HG02759 (cell line): ENCODE data around the gene SETDB2.

ENCODE experiments used
- ATAC-seq: cut with Tn5 transposase; IDR thresholded peaks from one replicate; pipeline ENCODE4 v1.9.1; 2021; ENCODE audit warnings: mild to moderate bottlenecking, moderate library complexity; ENCODE audit not compliant: unreplicated experiment

Gene SETDB2

DNA sequence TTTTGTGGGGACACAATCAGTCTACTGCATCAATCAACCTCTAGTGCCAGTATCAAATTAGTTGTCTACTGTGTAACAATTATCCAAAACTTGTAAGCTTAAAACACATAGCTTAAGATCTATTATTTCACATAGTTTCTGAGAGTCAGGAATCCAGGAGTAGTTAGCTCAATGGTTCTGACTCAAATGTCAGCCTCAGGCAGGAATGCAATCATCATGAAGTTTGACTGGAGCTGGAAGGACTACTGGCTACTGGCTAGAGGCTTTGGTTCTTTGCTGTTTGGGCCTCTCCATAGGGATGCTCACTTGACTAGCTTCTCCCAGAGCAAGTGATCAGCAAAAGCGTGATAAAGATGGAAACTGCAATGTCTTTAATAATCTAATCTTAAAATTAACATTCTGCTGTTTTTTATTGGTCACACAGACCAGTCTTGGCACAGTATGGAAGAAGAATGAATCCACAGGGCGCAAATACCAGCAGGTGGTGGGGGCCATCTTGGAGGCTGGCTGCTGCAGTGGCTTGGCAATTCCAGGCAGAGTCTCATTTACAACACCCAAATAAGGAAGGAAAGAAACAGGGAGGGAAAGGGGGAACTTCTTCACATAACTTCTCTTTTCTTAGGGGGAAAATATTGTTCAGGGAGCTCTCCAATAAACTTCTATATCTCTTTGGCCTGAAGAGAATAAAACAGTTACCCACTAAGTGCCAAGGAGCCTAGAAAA lies 15.9 kb upstream of the SETDB2 start:
- ATAC-seq, result no peak

DNA sequence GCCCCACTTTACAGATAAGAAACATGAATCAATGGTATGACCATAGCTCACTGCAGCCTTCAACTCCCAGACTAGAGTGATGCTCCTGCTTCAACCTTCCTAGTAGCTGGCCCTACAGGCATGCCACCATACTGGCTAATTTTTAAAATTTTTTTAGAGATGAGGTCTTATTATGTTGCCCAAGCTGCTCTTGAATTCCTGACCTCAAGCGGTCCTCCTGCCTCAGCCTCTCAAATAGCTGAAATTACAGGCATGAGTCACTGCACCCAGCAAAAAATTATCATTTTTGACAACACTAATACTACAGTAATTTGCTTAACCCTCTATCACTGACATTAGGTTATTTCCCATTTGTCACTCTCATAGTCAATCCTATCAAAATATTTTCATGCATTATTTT lies 15.0 kb upstream of the SETDB2 start:
- ATAC-seq, result no peak

DNA sequence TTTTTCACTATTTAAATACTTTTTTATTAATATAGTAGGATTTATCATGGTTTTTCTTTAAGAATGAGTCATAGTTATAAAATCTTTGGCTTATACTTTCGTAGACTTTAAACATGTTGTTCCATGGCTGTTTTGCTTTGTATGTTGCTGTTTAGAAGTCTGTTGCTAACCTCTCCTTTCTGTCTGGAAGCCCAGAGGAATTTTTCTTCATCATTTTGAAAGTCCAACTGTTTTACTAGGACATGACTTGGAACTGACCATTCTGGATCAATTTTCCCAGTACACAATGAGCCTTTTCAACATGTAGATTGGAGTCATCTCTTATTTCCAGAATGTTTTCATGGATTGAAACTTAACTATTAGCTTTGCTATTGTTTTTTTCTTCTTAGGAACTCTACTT lies 8.1 kb upstream of the SETDB2 start:
- no peak for ATAC-seq

DNA sequence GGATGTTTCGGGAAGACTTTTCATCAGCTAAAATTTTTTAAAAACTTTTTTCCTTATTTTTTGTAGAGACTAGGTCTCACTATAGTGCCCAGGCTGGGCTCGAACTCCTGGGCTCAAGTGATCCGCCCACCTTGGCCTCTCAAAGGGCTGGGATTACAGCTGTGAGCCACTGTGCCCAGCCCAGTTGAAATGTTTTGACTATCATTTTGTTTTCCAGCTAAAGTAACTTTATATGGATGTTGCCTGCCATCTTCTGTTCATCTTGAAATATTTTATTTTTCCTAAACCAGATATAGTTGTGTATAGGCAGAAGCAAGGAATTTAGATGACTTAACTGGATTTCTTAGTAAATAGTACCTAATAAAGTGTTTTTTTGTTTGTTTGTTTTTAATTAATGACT lies 7.2 kb upstream of the SETDB2 start:
- ATAC-seq, result no peak

DNA sequence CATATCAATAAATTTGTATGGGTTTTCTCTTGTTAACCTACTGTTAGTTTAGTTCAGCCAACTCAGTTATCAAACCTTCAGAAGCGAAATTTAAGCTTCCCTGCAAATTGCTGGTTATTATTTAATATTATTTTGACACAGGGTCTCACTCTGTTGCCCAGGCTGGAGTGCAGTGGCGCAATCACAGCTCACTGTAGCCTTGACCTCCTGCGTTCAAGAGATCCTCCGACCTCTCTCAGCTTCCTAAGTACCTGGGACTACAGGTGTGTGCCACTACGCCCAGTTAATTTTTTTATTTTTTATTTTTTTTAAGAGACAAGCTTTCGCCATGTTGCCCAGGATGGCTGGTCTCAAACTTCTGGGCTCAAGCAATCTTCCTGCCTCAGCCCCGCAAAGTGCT lies 6.4 kb upstream of the SETDB2 start:
- no peak for ATAC-seq

DNA sequence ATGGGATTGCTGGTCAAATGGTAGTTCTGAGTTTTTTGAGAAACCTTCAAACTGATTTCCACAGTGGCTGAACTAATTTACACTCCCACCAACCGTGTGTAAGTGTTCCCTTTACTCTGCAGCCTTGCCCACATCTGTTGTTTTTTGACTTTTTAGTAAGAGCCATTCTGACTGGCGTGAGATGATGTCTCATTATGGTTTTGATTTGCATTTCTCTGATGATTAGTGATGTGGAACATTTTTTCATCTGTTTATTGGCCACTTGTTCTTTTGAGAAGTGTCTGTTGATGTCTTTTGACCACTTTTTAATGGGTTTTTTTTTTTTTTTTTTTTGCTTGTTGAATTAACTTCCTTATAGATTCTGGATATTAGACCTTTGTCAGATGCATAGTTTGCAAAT lies 4.5 kb upstream of the SETDB2 start:
- no peak for ATAC-seq

DNA sequence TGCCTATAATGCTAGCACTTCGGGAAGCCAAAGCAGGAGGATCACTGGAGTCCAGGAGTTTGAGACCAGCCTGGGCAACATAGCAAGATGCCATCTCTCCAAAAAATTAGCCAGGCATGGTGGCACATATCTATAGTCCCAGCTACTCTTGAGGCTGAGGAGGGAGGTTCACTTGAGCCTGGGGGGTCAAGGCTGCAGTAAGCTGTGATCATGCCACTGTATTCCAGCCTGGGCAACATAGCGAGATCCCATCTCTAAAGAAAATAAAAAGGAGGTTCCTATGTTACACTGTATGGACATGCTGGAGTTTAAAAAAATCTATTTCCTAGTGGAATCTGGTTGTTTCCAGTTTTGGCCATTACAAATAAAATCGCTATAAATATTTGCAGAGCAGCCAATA lies 2.8 kb upstream of the SETDB2 start:
- ATAC-seq, result no peak

DNA sequence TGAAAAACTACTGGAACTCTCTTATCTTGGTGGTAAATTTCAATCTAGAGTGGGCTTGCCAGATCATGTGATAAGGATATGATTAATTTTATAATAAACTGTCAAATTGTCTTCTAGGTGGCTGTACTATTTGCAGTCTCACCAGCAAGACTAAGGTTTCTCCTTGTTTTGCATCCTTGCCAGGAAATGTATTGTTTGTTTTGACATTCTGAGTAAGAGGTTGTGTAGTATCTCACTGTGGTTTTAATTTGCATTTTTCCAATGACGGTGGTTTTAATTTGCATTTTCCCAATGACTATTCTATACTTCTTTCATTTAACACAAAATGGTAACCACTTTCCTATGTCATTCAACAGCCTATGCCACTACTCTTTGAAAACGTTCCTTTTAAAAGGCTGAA lies 2.2 kb upstream of the SETDB2 start:
- ATAC-seq, result no peak

DNA sequence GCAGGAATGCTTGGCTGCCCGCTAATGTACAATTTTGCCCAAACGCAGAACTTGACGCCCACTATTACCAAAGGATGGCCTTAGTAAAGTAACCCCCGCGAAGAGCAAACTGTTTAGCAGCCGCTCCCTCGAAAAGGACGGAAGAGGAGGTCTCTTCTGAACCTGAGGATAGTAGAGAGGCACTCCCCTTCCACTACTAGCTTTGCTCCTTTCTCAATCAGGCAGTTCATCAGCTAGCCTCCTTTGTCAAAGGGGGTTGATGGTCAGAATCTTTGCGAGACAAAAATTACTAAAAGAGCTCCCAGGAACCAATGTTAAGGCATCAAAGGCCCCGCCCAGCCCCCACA lies 744 bp upstream of the SETDB2 start:
- no peak for ATAC-seq

DNA sequence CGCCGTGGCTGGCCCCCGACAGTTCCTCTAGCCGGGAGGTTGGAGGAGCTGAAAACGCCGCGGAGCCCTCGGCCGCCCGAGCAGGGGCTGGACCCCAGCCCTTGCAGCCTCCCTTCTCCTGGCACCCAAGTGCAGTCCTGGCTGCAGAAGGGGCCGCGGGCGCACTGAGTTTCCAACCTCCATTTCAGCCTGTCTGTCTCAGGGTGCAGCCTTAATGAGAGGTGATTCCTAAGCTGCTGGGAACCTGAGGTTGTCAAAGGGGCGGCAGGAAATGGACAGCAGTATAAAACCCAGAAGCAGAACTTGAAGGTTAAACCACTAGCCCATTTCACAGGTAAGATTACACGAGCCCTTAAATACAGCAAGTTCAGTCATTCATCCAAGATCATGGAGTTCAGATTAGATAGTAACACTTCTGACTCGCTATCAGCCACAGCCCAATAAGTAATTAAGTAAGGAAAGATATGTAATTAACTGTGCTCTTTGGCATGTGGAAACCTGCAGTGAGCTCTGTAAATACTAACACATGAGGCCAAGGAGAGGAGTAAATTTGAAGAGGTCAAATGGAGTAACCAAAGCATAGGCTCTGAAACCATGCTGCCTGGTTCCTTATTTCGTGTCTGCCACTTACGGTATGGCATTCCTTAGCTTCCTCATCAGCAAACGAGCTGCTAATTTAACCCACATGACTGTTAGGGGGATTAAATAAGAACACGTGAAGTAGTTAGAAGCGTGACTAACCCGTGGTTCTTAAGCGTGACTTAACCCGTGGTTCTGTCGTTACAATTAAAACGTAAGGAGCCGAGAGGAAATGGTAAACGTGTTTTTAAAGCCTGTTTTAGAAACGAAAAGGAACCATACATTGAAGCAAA lies 686 bp downstream of the SETDB2 start:
- no peak for ATAC-seq

DNA sequence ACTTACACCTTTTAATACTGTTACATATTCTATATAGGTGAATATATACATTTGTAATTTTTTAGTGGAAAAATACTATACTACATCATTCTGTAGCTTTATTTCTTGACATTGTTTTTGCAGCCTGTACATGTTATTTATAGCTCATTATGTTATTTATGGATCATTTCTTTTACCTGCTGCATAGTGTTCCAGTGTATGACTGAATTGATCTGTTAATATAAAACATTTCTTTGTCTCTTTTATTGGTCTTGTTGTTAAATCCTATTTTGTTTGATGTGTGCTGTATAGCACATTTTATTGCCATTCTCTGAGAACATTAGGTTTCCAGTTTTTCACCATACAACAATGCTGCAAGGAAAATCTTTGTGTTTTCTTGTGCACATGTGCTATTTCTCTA lies 2.4 kb downstream of the SETDB2 start:
- no peak for ATAC-seq

DNA sequence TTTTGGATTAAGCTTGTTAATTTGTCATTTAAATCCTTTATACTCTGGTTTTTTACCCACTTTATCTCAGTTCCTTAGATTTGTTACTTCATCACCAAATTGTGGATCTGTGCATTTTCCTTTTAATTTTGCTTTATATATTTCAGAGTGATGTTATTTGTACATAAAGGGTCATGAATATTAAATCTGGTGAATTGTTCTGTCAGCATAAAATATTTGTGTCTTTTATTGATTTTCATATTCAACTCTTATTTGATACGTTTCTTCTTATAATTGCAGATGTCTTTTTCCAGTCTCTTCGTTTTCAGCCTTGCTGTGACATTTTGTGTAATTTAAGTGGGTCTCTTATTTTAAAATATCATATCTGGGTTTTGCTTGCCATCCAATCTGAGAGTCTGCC lies 4.7 kb downstream of the SETDB2 start:
- ATAC-seq, result no peak

DNA sequence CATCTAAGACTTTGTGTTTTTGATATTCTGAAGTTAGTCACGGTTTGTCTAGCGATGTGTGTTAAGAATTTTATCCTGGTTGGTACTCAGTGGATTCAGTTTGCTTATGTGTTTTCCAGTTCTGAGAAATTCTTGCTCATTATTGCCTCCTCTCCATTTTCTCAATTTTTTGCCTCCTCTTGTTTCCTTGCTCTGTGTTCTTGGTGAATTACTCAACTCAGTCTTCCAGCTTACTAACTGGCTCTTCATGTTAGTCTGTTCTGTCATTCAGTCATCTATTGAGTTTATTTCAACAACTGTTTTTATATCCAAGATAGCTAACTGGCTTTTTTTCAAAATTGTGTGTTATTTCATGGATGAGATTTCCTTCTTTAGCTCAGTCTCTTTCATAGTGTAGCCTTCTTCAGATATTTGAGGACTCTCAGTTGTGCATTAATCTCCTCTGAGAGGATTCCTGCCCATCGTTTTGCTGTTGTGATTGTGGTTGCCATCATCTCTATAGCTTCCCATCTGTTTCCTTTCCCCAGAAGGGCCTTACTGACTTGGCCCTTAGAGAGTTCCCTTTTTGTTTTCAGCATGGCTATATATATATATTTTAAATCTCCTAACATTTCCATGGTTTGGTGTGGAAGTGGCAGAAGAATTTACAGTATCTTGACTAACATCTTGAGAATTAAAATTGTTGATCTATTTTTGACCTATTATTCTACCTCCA lies 6.2 kb downstream of the SETDB2 start:
- no peak for ATAC-seq

DNA sequence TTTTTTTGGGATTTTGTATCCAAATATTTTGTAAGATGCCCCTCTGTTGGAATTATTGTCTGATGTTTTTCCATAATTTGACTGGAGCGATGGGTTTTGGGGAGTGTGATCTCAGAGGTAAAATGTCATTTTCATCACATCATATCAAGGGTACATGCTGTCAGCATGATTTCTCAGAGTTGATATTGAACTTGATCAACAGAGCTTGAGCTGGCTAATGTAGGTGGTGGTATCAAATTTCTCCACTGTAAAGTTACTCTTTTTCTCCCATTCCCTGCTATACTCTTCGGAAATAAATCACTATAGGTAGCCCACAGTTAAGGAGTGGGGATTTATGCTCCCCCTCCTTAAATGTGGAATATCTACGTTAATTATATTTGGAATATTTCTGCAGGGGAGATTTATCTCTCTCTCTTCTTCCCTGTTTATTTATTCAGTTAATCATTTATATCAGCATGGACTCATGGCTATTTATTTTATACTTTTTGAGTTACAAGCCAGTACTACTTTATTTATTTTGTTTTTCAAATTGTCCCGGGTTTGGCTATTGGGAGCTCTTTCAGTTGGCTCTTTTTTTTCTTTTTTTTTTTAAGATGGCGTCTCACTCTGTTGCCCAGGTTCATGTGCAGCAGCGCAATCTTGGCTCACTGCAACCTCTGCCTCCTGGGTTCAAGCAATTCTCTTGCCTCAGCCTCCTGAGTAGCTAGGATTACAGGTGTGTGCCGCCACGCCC lies 8.8 kb downstream of the SETDB2 start:
- ATAC-seq, result no peak

DNA sequence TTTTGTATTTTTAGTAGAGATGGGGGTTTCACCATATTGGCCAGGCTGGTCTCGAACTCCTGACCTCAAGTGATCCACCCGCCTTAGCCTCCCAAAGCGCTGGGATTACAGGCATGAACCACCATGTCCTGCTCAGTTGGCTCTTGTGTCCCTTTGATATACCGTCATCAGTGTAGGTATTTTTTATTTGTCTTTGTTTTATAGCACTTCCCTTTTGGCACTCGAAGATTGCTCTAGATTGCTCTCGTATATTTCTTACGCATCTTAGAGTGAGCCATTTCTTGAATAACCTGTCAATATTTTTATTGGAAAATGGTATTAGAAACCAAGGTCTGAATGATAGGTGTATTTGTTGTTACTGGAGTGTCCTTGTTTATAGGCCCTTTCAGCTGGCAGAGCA lies 9.4 kb downstream of the SETDB2 start:
- ATAC-seq, result no peak

DNA sequence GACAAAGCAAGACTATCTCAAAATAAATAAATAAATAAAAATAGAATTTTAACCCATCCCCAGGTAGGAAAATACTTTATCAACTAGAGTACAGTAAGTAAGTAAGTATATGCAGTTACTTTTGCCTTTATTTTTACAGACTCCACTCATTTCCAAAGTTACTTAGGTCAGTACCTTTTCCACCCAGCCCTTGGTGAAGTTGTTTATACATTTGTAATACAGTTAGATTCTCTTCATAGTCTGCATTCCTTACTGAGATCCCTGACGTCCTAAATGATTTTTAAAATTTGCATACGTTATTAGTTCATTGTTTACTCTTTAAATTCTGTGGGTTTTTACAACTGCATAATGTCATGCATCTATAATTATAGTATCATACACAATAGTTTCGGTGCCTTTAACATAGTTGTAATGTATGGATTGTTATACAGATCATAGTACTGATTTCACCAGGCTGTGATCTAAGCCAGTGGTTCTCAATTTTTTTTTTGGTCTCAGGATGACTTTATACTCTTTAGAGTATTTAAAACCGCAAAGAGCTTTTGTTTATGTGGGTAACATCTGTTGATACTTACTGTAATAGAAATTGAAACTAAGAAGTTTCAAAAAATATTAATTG lies 10.4 kb downstream of the SETDB2 start:
- peak; percentile 95 for ATAC-seq

DNA sequence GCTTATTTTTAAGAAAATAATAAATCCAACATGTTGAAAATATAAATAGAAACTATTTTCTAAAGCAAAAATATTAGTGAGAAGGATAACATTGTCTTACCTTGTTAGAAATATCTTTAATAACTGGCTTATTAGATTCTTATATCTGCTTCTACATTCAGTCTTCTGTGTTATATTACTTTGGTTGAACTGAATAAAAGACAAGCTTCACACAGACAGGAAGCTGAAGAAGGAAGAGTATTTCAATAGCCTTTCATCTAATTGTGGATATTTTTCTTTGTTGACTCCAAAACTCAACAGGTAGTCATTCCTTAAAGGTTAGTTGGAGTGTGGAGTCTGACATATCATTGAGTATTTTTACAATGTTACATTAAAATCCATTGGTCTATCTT lies 10.9 kb downstream of the SETDB2 start:
- no peak for ATAC-seq

DNA sequence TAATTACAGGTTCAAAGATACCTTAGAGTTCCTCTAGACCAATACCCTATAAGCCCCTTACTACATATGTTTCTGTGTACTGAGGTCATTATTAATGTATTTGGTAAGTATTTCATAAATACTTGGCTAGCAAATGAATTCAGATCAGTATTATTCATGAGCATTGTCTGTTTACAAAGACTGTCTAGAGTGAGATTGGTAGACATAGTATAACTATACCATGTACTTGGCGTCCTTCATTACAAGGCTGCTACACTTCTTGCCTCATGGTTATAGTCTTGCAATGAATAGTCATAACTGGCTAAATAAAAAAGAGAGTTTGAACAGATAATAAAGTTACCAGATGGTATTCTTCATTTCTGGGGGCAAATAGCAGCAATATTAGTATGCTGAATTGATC lies 12.1 kb downstream of the SETDB2 start:
- no peak for ATAC-seq

DNA sequence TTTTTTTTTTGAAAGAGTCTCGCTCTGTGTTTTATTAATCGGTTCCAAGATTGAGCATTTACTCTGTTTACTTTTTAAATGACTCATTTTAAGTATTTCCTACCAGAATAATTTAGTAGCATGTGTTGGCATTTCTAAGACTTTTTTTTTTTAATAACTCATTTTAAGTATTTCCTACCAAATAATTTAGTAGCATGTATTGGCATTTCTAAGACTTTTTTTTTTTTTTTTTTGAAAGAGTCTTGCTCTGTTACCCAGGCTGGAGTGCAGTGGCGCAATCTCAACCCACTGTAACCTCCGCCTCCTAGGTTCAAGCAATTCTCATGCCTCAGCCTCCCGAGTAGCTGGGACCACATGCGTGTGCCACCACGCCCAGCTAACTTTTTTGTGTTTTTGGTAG lies 13.1 kb downstream of the SETDB2 start:
- no peak for ATAC-seq

DNA sequence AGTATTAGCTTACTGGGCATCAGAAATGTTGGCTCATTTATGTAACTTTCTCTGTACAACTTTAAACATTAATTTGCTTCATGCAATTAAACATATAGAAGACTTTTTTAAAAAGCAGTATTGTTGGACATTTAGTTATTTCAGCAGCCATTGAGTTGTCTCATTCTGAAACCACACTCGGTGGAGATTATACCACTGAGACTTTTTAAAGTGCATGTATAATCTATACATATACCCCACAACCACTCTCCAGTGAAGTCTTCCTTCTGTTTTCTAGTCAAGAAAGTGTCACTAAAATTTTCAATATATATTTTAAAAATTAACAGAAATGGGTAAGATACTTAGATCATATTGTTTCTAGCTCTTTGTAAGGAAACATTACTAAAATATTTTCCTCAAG lies 15.5 kb downstream of the SETDB2 start:
- ATAC-seq, result no peak

DNA sequence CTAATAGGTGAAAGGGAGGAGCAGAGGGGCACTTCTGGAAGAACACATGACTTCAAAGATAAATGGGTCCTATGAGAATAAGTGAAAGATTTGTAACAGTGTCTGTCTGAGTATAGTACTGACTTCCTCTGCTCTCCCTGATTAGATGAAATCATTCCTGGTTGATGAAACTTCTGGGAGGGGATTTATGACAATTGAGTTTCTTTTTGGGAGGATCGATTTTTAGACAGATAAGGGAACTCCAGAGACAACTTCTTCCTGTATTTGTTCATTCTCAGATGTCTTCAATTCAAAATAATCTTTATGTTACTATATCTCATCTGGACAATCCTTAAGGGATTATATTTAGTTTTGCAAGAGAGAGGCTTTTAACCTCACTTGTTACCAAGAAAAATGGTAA lies 20.0 kb downstream of the SETDB2 start:
- no peak for ATAC-seq
